ENCODE data around the gene GRN.

Gene GRN

GRCh38 chr17:44314524-44314868, 30.6 kb upstream of the GRN start:
- no peak for TF ChIP-seq CTCF (conservative IDR thresholded peaks at IDR 0.05; ENCODE audit: control insufficient read depth, insufficient read depth, low read depth, low read length)
- no peak for DNase-seq (ENCODE audit: low read depth)
- H3K4me3 ChIP-seq (ENCODE audit: control insufficient read depth, low read depth, low read length) = no peak overlapping the region

GRCh38 chr17:44314869-44315661, 30.0 kb upstream of the GRN start:
- TF ChIP-seq CTCF (conservative IDR thresholded peaks at IDR 0.05; ENCODE audit: control insufficient read depth, insufficient read depth, low read depth, low read length) = no peak
- H3K4me3 ChIP-seq (ENCODE audit: control insufficient read depth, low read depth, low read length) = no peak overlapping the region
- DNase-seq (ENCODE audit: low read depth) = no peak

- no peak for DNase-seq (ENCODE audit: low read depth)
- no peak overlapping the region for H3K4me3 ChIP-seq (ENCODE audit: control insufficient read depth, low read depth, low read length)
- TF ChIP-seq CTCF (conservative IDR thresholded peaks at IDR 0.05; ENCODE audit: control insufficient read depth, insufficient read depth, low read depth, low read length) = no peak
These were observed 29.1 kb upstream of the GRN start for GRCh38 chr17:44315760-44316731.

GRCh38 chr17:44317545-44317944, 27.6 kb upstream of the GRN start:
- DNase-seq (ENCODE audit: low read depth) = no peak
- H3K4me3 ChIP-seq (ENCODE audit: control insufficient read depth, low read depth, low read length) = no peak overlapping the region
- TF ChIP-seq CTCF (conservative IDR thresholded peaks at IDR 0.05; ENCODE audit: control insufficient read depth, insufficient read depth, low read depth, low read length) = no peak

GRCh38 chr17:44318077-44318892, 26.8 kb upstream of the GRN start:
- no peak for DNase-seq (ENCODE audit: low read depth)
- no peak for TF ChIP-seq CTCF (conservative IDR thresholded peaks at IDR 0.05; ENCODE audit: control insufficient read depth, insufficient read depth, low read depth, low read length)
- H3K4me3 ChIP-seq (ENCODE audit: control insufficient read depth, low read depth, low read length) = no peak overlapping the region

- no peak overlapping the region for H3K4me3 ChIP-seq (ENCODE audit: control insufficient read depth, low read depth, low read length)
- DNase-seq (ENCODE audit: low read depth) = no peak
- no peak for TF ChIP-seq CTCF (conservative IDR thresholded peaks at IDR 0.05; ENCODE audit: control insufficient read depth, insufficient read depth, low read depth, low read length)
These were observed 25.0 kb upstream of the GRN start for GRCh38 chr17:44320066-44320465.
